NCI-H345 treated with DMSO at 0.1 percent for 48 hours (cell line): ENCODE data around the gene BID.
"Not testable (repeated sequence)": the region's sequence is repeated elsewhere in the genome, so short reads cannot be mapped to it uniquely, and the experiment has no call there.

Source experiments
- DNase-seq: peaks from one replicate; lab custom pipeline; 2025; ENCODE audit not compliant: unreplicated experiment; lab: John Stamatoyannopoulos, UW

BID gene

DNA sequence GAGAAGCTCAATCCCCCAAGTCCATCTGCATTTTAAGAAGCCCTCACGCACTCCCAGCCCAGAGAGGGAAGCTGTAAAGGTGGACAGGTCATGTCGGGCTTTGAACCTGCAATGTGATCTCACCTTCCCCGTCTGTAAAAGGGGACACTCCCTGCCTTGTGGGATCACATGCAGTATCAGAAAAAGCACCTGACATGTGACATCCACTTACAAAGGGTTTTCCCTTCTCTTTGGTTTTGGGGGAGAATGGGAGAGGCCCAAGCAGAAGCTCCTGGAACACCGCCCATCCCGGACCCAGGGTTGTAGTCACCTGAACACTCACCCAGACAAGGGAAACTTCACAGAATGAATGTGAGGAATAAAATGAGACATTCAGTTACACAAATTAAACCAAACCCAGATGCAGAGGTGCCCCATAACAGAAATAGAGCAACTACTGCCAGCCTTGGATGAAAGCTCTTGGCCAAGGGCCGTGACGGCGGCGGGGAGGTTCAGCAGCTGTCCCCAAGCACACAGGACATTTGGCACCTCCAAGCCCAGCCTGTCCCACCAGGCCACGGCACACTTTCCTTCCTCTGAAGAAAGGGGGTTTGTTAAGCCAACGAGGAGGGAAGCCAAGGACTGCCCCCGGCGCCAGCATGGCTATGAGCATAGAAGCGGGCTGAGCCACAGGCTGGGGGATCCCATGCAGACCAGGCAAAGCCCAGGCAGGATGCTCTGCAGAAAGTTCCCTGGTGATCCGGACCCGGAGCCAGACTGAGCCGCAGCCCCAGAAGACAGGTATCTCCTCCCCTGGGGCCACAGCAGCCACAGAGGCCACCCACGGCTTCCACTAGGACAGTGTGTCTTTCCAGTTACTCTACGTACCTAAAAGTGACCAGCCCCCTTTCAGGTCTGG lies 3.8 kb downstream of the BID start:
- DNase-seq, result no peak

- no peak for DNase-seq
Observed at GRCh38 chr22:17769716-17770082, 4.6 kb downstream of the BID start.

DNA sequence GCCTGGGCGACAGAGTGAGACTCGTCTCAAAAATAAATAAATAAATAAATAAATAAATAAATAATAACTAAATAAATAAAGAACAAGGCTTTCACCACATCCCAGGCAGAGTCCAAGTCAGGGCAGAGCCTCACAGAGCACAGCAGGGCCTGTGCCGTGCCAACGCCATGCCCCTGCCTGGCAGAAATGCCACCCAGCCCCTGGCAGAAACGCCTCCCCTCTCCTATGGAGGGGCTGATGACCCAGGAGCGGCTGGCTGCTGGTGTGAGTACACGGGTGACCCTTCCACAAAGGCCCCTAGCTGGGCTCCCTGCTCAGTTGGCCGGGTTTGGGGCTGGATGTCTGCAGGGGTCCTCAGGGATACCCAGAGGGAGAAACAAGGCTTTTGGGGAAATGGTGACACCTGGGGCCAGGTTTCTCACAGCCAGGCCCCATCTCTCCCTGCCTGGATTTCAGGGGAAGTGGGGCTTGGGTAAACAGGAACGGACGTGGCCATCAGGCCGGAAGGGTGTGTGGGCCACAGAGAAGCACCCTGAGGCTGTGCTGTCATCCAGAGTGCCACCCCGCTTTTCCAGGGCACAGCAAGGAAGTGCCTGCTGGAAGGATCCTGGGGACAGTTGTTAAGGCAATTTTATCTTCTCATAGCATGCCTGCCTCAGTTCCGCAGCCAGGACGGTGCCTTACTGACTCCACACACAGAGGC lies 5.1 kb downstream of the BID start:
- DNase-seq, result no peak

DNA sequence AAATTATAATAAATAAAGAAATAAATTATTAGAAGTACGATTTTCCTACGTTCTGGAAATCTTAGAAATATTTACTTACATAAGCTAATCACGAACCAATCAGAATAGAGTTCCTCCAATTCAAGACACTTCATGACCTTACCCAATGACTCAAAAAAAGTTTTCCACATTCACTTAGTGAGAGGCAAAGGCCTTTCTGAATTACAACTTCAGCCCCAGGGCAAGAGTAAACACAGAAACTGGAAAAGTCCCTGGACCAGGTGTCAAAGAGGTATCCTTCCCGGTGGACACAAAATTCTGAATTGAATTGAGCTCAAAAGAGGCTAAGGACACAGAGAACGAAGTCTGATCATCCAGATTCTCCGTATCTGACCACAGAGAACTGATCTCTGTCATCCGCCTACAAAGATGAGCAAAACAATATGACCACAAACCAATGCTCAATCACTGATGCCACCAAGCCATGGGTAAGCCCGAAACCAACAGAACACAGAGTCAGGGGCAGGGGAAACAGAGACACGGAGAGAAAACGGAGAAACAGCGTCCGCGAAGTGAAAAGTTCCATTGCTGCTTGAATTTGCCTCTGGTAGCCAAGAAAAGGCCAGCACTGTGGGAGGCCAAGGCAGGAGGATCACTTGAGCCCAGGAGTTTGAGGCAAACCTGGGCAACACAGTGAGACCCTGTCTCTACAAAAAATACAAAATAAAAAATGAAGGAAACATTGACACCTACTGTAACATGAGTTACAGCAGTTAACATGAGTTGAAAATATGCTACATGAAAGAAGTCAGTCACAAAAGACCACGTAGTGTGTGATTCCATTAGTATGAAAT lies 6.8 kb downstream of the BID start:
- no peak for DNase-seq

- not testable (repeated sequence) for DNase-seq
Observed at GRCh38 chr22:17764852-17765251, 9.4 kb downstream of the BID start.

DNA sequence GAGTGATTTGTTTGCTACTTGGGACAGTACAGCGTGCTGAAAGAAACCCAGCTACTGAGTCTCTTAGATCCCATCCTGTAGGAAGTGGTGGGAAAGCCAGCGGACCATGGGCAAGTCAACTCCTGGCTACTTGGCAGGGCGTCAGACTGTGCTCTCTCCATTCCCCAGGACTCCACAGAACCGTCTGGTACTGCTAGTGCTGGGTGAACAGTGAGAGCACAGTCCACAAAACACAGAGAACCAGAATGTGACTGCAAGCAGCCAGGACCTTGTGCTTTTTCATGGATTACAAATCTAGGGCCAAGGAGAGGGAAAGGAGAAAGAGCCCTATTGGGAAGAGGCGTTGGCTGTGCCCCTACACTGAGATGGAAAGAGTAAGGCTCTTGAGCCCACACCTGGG lies 10.2 kb downstream of the BID start:
- DNase-seq, result no peak

DNA sequence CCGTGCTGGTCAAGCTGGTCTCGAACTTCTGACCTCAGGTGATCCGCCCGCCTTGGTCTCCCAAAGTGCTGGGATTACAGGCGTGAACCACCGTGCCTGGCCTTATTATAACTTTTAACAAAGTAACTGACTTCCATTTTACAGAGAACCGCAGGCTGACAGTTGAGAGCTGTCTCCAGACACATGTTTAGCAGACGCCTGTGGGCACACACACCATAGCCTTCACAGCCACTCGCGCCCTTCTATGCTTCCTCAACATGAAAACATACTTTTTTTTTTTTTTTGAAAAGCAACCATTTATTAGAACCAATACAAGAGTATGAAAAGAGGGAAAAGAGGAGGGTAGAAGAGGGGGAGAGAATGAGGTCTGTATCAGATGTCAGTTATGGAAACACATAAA lies 10.8 kb downstream of the BID start:
- not testable (repeated sequence) for DNase-seq

GRCh38 chr22:17761138-17761488 lies 13.2 kb downstream of the BID start:
- no peak for DNase-seq

GRCh38 chr22:17754233-17754925 lies 19.9 kb downstream of the BID start:
- DNase-seq, result no peak

- DNase-seq, result no peak
Observed at GRCh38 chr22:17753401-17753989, 20.8 kb downstream of the BID start.

GRCh38 chr22:17751596-17751995 lies 22.7 kb downstream of the BID start:
- no peak for DNase-seq

GRCh38 chr22:17749605-17750395 lies 24.5 kb downstream of the BID start:
- DNase-seq, result no peak

- DNase-seq, result no peak
Observed at GRCh38 chr22:17748555-17749353, 25.5 kb downstream of the BID start.

DNA sequence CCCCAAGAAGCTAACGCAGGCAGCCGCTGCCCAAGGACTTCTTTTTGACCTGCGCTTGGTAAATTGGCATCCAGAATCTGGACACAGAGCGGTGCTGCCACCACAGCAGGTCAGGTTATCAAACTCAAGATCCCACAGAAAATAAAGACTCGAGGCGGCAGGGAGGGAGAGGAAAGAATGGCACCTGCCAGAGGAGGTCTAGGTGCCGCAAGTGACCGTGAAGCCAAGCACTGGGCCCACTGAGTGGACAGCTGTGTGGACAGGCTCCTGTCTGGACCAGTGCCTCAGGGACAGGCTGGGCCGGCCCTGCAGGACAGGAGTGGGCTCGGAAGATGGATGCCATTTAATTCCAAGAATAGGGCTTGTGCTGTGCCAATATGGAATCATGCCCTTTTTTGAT lies 27.4 kb downstream of the BID start:
- no peak for DNase-seq

DNA sequence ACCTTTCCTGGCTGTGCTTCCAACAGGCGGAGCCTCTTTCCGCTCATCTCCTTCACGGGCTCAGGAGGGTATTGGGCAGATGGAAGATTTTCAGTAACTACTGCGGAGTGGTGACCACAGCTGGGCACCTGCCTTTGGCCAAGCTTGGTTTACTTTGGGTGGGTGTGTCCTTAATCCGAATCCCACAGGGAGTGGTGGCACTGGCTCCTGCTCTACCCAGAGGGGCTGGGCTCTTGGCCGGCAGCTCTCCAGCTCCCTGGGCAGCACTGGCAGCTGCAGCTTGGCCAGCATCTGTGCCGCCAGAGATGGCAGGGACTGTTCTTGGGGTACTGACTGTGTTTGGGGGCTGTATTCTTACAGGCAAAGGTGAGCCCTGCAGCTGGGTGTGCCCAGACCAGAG lies 29.8 kb downstream of the BID start:
- no peak for DNase-seq

GRCh38 chr22:17743661-17744411 lies 30.4 kb downstream of the BID start:
- DNase-seq, result no peak

- DNase-seq, result peak; percentile 11
Observed at GRCh38 chr22:17742527-17742902, 31.8 kb downstream of the BID start.

- no peak for DNase-seq
Observed at GRCh38 chr22:17741866-17742526, 32.3 kb downstream of the BID start.
